Stromal cell of bone marrow (primary cell): Measurements from ENCODE around the gene ZKSCAN5.
"Not testable (repeated sequence)": the region's sequence is repeated elsewhere in the genome, so short reads cannot be mapped to it uniquely, and the experiment has no call there.

ENCODE experiments used
- DNase-seq: peaks from one replicate; pipeline ENCODE4 v3.0.0-alpha.2; 2012; ENCODE audit warnings: low read depth

ZKSCAN5 gene

DNA sequence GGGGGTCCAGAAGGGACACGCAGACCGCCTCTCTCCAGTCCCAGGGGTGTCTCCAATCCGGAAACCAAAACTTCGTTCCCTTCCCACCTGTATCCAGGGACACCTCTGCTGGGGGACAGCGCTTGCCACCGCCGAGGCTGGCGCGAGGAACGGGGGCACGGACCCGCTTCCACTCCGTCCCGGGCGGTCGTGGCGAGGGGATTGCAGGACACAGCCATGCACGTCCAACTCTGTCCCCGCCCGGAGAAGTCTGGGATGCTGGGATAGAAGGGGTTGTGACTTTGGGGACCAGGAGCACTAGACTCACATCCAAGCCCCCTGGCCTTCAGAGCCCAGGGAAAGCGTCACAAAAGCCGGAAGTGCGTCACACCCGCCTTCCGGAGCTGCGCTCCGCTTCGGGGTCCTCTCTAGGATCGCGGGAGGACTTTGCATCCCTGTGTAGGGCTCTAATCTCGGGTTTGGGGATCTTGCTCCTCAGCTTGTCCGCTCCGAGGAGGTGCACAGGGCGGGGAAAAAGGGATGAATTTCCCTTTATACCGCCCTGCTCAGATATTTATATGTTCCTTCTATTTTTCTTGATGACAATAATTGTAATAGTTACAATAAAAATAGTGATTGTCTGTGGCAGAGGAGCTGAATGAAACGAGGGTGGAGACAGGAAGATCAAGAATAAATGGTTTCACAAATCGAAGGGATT, 47.5 kb downstream of the ZKSCAN5 start, which contains the start of gene FAM200A:
Gene FAM200A (minus strand): TSS at position 348 of the 697 bp plus-strand sequence. CDS start 3,707 bp downstream, outside the sequence.
- DNase-seq: peak; percentile 91

DNA sequence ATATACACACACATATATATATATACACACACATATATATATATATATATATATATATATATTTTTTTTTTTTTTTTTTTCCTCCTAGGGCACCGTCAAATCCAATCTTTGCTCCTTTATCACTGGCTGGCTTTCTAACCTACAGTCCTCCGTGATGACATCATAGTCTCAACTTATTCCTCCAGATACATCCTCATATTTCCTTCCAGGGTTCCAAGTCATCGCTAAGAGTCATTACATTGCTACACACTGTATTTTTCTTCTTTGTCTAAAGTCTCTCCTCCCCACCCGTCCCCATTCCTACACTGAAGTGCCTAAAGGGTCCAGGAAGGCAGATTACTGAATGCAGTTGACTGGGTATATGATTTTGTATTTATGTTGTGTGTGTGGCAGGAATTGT, 48.6 kb downstream of the ZKSCAN5 start:
- DNase-seq: no peak

- DNase-seq: no peak
These were observed 50.5 kb downstream of the ZKSCAN5 start for GRCh38 chr7:99554939-99555338.

- no peak for DNase-seq
These were observed 52.7 kb downstream of the ZKSCAN5 start for GRCh38 chr7:99557196-99557607.

- DNase-seq: no peak
These were observed 53.5 kb downstream of the ZKSCAN5 start for GRCh38 chr7:99557940-99558305.

DNA sequence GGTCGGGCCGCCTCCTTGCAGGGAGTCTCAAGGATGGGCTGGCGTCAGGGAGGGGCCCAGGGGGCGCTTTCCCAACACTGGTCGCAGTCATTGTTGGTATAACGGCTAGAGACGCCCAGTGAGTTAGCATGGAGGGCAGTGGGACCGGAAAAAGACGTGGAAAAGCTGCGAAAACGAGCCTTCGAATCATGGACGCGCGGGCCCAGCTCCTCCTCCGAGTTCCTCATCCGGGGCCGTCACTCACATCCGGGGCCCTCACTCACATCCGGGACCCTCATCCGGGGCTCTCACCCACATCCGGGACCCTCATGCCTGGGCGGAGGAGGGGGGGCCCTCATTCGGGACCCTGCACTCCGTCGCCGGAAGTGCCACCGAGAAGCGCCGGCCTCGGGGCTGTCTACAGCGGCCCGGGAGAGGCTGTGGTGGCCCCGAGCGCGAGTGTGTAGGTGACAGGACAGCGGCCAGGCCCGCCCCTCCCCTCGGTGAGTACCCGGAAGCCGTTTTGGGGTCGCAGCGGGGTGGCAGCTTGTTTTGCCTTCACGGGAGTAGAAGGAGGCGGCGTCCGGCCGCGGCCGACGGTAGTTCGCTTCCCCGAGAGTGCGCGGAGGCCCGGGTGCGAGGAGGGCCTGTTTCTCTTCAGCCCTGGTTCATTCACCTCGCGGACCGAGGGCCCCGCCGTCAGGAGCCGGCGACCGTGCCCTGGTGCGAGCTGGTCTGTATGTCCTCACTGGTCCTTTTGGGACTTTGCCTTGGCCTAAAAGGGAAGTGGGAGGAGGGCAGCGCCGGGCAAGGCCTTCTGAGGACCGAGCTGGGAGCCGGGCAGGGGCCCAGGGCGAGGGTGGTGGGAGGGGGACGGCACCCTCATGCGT, 54.1 kb downstream of the ZKSCAN5 start, which contains the start of gene ZNF655:
Gene ZNF655 (plus strand): TSS at position 337 of the 869 bp plus-strand sequence. CDS start 1,918 bp downstream, outside the sequence.
- peak; percentile 72 for DNase-seq

- DNase-seq: no peak
These were observed 54.9 kb downstream of the ZKSCAN5 start for GRCh38 chr7:99559175-99559915.

DNA sequence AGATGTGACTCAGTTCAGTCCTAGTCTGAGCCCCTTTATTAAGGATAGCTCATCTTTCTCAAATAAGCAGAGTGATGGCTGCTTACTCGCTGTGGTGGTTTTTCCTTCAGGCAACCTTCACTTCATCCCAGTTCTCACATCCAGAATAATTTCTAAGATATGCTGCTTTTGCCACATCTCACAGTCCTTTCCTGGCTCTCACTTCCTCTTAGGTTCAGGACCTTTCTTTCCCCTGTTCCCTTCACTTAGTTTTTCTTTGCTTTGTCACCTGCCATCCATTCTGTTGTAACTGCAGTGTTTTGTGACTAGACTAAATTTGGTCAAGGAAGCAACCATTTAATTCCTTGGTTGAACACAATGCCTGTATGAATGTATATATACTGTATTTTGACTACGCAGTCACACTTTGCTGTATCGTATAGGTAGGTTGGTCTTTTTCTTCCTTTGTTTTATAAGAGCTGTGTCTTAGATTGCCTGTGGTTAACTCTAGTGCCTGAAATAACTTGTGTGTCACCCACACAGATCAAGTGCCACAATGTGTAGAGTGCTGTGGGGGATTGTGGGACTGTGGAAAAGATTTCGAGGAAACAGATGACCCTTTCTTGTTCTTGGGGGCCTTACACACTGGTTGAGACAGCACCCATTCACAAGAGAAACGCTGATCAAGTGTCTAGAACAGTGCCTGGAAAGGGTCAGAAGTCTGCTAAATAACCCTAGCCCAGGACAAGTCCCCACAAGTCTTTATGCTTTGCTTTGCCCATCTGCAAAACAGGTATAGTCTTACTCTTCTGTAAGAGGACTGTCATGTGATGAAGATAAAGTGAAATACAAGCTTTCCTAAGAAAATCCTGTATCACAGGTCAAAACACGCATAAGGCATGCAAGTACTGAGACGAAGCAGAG, 56.6 kb downstream of the ZKSCAN5 start:
- no peak for DNase-seq

- DNase-seq: no peak
These were observed 57.2 kb downstream of the ZKSCAN5 start for GRCh38 chr7:99561737-99562051.

DNA sequence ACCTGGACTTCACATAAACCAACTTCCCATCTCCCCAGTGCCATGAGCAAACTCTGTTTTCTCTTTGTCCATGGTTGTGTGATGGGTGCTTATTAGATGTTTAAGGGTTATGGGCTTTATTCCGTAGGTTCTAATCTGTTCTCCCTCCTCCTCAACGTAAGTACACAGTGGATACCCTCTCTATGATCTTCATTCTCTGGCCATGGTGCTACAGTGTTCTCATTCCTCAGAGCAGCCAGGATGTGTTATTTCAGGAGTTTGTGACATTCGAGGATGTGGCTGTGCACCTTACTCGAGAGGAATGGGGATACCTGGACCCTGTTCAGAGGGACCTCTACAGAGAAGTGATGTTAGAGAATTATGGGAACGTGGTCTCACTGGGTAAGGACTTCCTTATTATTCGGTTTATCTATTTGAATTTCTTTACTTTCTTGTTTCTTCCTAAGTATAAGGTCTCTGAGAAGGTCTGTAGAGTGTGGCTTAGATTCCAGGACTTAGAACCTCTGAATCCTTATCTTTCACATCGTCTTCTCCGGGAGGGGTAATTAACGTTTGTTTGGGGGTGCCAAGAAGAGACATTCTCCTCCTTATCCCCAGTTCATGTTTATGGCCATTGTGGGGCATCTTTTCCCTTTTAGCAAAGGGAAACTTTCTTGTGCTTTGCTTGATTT, 57.8 kb downstream of the ZKSCAN5 start:
- no peak for DNase-seq

DNA sequence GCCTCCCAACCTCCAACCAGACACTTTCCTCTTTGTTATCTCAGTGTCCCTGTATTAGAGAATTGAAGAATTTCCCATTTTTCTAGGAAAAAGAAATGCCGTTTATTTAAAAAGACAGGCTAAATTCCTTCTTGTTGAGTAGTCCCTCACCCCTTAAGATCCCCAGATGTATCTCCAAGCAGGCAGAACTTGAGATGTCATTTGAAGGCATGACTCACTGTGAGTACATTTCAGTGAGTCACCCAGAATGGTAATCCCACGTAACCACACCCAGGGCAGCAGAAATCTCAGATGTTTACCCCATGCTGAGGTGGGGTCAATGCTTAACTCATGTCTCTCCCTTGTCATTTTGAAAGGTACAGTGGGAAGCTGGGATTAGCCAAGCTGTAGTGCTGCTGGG, 58.4 kb downstream of the ZKSCAN5 start:
- peak; percentile 94 for DNase-seq

- DNase-seq: no peak
These were observed 59.2 kb downstream of the ZKSCAN5 start for GRCh38 chr7:99563650-99564049.

DNA sequence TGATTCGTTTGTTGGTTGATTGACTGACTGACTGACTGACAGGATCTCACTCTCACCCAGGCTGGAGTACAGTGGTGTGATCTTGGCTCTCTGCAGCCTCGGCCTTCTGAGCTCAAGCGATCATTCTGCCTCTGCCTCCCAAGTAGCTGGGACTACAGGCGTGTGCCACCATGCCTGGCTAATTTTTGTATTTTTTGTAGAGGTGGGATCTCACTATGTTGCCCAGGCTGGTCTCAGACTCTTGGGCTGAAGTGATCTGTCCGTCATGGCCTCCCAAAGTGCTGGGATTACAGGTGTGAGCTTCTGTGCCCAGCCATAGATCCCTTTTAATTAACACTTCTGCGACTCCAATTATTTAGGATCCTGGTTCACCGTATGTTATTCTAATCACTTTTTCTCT, 64.3 kb downstream of the ZKSCAN5 start:
- not testable (repeated sequence) for DNase-seq

DNA sequence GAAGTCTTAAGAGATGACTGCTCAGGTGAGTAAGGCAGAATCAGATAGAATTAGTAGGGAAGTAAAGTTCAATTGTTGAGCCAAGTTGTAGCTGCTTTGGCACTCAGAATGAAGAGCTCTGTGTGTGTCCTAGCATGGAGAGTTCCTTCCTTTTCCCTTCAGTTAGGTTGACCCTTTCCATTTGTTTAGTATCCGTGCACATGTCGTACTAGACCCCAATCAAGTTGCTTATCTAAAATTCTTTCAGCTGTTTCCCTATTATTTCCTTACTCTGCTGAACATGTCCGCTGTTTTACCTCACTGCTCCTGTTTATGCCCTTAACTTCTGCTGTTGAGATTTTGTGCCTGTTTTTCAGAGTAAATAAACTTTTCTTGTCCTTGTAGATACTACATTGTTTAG, 67.3 kb downstream of the ZKSCAN5 start:
- DNase-seq: no peak

DNA sequence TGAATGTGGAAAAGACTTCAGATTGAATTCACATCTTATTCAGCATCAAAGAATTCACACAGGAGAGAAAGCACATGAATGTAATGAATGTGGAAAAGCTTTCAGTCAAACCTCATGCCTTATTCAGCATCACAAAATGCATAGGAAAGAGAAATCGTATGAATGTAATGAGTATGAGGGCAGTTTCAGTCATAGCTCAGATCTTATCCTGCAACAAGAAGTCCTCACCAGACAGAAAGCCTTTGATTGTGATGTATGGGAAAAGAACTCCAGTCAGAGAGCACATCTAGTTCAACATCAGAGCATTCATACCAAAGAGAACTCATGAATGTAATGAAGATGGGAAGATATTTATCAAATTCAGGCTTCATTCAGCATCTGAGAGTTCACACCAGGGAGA, 68.8 kb downstream of the ZKSCAN5 start:
- DNase-seq: no peak

GRCh38 chr7:99576251-99576650, 71.8 kb downstream of the ZKSCAN5 start:
- DNase-seq: no peak

DNA sequence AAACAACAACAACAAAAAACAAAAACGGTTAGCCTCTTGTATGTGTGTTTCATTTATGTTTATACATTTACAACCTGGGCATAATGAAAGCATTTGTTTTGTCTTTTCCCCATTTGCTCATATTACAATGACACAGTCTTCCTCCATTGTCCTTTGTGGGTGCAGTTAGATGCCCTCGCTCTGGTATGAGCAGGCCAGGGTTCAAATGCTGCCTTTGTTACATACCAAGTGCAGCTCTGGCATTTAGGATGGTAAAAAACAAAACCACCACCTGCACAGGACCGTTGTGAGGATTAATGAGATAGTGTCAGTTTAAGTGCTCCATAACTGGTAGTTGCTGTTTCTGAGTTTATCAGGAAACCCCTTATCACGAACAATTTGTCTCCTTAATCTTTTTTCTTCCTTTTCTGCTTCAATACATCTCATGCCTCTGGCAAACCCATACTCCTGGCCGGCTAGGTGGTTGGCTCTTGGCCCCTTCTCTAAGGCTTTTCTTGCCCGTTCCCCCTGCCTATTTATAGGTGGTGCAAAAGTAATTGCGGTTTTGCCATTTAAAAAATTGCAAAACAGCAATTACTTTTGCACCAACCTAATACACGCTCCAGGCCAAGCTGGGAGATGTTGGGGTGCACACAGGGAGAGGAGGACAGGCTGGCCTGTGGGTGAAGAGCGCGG, 75.0 kb downstream of the ZKSCAN5 start:
- no peak for DNase-seq

DNA sequence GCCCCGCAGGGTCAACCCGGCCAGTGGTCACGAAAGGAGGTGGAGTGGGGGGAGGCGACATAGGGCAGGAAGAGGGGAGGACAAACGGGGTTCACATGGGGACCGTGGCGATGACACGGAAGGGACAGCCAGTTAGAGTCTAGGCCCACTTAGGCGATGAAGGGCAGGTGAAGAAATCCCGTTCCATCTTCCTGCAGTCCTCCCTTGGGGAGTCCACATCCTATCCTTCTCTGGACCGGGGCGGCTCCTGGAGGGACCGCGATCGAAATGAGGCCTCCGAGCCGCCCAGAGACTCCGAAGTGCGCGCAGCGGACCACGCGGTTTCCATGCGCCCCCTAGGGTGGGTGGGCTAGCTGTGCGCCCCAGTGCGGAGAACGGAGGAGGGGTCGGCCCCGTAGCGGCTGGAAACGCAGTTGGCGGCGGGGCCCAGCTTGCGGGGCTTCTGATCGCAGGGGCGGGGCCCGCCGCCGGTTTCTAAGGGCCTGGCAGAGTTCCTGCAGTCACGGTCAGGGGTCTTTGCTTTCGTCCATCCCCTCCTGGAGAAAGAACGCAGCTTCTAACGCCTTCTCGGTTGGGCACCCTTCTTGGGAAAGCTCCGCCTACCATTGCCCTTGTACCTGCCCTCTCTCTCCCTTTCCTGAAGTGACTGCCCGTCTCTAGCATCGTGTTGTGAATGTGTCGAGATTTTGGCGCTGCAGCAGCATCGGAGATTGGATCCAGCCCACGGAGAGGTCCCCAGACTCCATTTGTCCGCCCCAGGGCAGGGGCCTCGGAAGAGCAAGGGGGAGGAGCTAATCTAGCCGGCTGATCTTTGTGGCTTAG, 75.7 kb downstream of the ZKSCAN5 start:
- peak; percentile 5 for DNase-seq

- not testable (repeated sequence) for DNase-seq
These were observed 76.4 kb downstream of the ZKSCAN5 start for GRCh38 chr7:99580778-99581332.
